DOHH2 (cell line): ENCODE measurements around the gene IQSEC1.
A peak's percentile ranks its signal among the peaks of the same experiment; 100 is the strongest.

ENCODE experiments used
- H3F3A ChIP-seq: fragments of 200-600 bp; sonication (generic), shearing (Covaris generic); 2 replicates; pipeline ENCODE4 v1.6.0; 2016; ENCODE audit warnings: antibody characterized with exemption, mild to moderate bottlenecking; ENCODE audit not compliant: control insufficient read depth, insufficient read depth
- H3K27ac ChIP-seq: fragments of 200-600 bp; sonication (generic); 2 replicates; pipeline ENCODE4 v1.5.1; 2014; ENCODE audit warnings: low read depth, mild to moderate bottlenecking, low read length, moderate library complexity
- H3K27me3 ChIP-seq: fragments of 200-600 bp; sonication (generic); 2 replicates; pipeline ENCODE4 v1.6.1; 2014; ENCODE audit warnings: mild to moderate bottlenecking, low read length, mixed read lengths; ENCODE audit not compliant: control insufficient read depth
- H3K36me3 ChIP-seq: fragments of 200-600 bp; sonication (generic); 2 replicates; pipeline ENCODE4 v1.6.1; 2014; ENCODE audit warnings: mild to moderate bottlenecking, low read length, moderate library complexity, mixed read lengths; ENCODE audit not compliant: control insufficient read depth
- H3K4me1 ChIP-seq: fragments of 200-600 bp; sonication (generic); 2 replicates; pipeline ENCODE4 v1.6.1; 2014; ENCODE audit warnings: mild to moderate bottlenecking, low read length, mixed read lengths; ENCODE audit not compliant: control insufficient read depth
- H3K4me2 ChIP-seq: fragments of 200-600 bp; sonication (generic); 2 replicates; pipeline ENCODE4 v1.6.0; 2014; ENCODE audit warnings: mild to moderate bottlenecking, low read length, moderate library complexity
- H3K4me3 ChIP-seq: fragments of 200-600 bp; sonication (generic); 2 replicates; pipeline ENCODE4 v1.5.1; 2014; ENCODE audit warnings: mild to moderate bottlenecking, low read length, mixed read lengths
- H3K79me2 ChIP-seq: fragments of 200-600 bp; sonication (generic); 2 replicates; pipeline ENCODE4 v1.6.1; 2014; ENCODE audit warnings: mild to moderate bottlenecking, low read length, mixed read lengths; ENCODE audit not compliant: control insufficient read depth
- H3K9me2 ChIP-seq: fragments of 200-600 bp; sonication (generic); replicated peaks from 2 replicates; pipeline ENCODE4 v1.6.1; 2014; ENCODE audit warnings: mild to moderate bottlenecking, low read length, mixed read lengths; ENCODE audit not compliant: control insufficient read depth
- H3K9me3 ChIP-seq: fragments of 200-600 bp; sonication (generic); 2 replicates; pipeline ENCODE4 v1.6.1; 2014; ENCODE audit warnings: antibody characterized with exemption, low read length, mixed read lengths; ENCODE audit not compliant: control insufficient read depth, insufficient read depth
- H4K20me1 ChIP-seq: fragments of 200-600 bp; sonication (generic); 2 replicates; pipeline ENCODE4 v1.6.0; 2014; ENCODE audit warnings: low read depth, mild to moderate bottlenecking, antibody characterized with exemption, low read length, moderate library complexity; ENCODE audit not compliant: control insufficient read depth, insufficient read depth
- EZH2phosphoT487 ChIP-seq: fragments of 200-600 bp; sonication (generic); IDR thresholded peaks from 2 replicates; pipeline ENCODE4 v1.6.1; 2017; ENCODE audit warnings: borderline replicate concordance, mild to moderate bottlenecking, antibody characterized with exemption, low read length, moderate library complexity, mixed read lengths
- TF ChIP-seq, protein P1 (sequence below): fragments of 200-600 bp; sonication (generic); IDR thresholded peaks from one replicate; pipeline ENCODE4 v1.5.1; 2014; ENCODE audit warnings: antibody characterized with exemption, mild to moderate bottlenecking, low read depth, low read length; ENCODE audit not compliant: poor library complexity, severe bottlenecking

IQSEC1 gene

DNA sequence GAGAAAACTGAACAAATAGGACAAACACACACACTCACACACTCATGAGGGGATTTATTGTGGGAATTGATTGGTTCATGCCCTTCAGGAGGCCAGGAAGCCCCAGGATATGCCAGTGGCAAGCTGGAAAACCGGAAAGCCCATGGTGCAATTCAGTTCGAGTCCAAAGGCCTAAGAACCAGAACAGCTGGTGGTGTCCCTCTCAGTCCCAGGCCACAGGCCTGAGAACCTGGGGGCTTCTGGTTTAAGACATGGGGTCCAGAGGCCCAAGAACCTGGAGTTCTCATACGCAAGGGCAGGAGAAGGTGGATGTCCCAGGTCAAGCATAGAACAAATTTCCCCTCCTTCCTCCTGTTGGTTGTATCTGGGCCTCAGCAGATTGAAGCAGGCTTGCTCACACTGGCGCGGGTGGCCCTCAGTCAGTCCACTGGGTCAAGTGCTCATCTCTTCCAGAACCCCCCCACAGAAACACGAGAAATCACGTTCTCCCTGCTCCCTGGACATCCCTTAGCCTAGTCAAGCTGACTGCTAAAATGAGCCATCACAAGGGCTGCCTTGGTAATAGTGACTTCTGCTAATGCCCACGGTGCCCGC is 181.7 kb downstream of the IQSEC1 start:
- H3K27ac ChIP-seq: no peak overlapping the region
- no peaks in the 10 kb centered on the region for H3K9me2 ChIP-seq
- no peak overlapping the region for H3K4me3 ChIP-seq
- H3F3A ChIP-seq: no peaks in the 10 kb centered on the region
- H3K4me2 ChIP-seq: peak overlapping the region; percentile 31; the same call in 1 of the 2 replicates
- TF ChIP-seq, protein P1, sequence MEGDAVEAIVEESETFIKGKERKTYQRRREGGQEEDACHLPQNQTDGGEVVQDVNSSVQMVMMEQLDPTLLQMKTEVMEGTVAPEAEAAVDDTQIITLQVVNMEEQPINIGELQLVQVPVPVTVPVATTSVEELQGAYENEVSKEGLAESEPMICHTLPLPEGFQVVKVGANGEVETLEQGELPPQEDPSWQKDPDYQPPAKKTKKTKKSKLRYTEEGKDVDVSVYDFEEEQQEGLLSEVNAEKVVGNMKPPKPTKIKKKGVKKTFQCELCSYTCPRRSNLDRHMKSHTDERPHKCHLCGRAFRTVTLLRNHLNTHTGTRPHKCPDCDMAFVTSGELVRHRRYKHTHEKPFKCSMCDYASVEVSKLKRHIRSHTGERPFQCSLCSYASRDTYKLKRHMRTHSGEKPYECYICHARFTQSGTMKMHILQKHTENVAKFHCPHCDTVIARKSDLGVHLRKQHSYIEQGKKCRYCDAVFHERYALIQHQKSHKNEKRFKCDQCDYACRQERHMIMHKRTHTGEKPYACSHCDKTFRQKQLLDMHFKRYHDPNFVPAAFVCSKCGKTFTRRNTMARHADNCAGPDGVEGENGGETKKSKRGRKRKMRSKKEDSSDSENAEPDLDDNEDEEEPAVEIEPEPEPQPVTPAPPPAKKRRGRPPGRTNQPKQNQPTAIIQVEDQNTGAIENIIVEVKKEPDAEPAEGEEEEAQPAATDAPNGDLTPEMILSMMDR: no peak
- TF ChIP-seq EZH2phosphoT487: no peak
- peaks cover 32% of the 10 kb centered on the region for H3K27me3 ChIP-seq
- no peaks in the 10 kb centered on the region for H3K79me2 ChIP-seq
- no peaks in the 10 kb centered on the region for H3K9me3 ChIP-seq
- H3K4me1 ChIP-seq: peaks cover 7% of the 10 kb centered on the region
- H3K36me3 ChIP-seq: no peaks in the 10 kb centered on the region
- H4K20me1 ChIP-seq: no peaks in the 10 kb centered on the region

DNA sequence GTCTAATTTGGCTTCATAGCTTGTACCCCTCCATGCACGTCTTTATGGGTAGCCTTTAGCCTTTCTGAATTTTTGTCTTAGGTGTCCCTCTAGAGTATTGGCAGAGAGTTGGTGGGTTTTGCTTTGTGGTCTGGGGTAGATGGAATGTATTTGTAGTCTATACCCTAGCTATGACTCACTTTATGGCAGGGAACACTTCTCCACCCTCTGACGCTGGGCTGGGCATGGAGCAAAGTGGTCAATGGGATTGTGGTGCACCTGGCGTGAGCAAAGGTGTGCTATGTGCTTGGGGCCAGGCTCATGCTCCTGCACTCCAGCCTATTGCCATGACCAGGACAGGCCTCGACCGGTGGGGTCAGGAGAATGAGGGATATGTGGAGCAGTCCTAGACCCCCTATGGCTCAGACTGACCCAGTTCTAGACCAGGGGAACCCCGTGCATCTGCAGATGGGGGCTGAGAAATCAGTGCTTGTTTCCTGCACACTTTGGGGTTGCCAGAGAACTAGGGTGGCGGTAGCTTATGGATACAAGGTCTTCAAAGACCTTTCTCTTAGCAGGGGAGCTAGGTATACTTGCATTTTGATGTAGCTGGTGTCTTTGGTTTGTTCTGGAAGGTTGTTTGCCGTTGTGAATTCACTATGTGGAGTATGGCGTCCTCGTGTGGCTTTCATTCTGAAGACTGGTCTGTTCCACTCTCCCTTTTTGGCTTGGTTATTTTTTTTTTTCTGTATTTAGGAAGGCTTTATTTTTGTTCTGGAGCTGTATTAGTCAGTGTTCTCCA is 182.4 kb downstream of the IQSEC1 start:
- Histone ChIP-seq H3F3A (no peaks in the 10 kb centered on the region), H3K27me3 (peaks cover 36% of the 10 kb centered on the region), H3K9me2 (no peaks in the 10 kb centered on the region), H3K4me2 (no peak overlapping the region), H3K36me3 (no peaks in the 10 kb centered on the region), H3K79me2 (no peaks in the 10 kb centered on the region), H4K20me1 (no peaks in the 10 kb centered on the region), H3K4me1 (peaks cover 14% of the 10 kb centered on the region), H3K27ac (no peak overlapping the region), H3K9me3 (no peaks in the 10 kb centered on the region), H3K4me3 (no peak overlapping the region)
- no peak for TF ChIP-seq EZH2phosphoT487
- TF ChIP-seq, protein P1: no peak

DNA sequence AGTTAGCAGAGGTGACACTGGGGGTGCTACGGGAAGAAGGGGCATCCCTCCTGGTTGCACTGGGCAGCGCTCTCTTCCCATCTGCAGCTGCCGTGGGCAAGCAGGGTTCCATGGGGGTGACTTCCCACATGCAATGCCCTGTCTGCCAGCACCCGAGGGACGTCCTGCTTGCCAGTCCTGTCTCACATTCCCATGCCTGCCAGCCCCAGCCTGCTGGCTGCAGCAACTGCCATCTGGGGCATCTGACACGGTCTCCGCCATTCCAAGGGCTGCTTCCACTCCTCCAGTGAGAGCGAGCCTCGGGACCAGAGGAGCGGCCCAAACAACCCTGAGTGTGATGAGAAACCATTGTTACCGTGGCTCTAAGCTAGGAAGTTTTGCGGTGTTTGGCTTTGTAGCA is 186.5 kb downstream of the IQSEC1 start:
- Histone ChIP-seq H3K27me3 (peaks cover 37% of the 10 kb centered on the region), H3K9me3 (peaks cover 4% of the 10 kb centered on the region; the same call in 1 of the 2 replicates), H3K4me3 (no peak overlapping the region), H3K36me3 (no peaks in the 10 kb centered on the region), H3F3A (no peaks in the 10 kb centered on the region), H3K79me2 (no peaks in the 10 kb centered on the region), H3K4me2 (no peak overlapping the region), H4K20me1 (no peaks in the 10 kb centered on the region), H3K27ac (no peak overlapping the region), H3K9me2 (no peaks in the 10 kb centered on the region), H3K4me1 (peaks cover 33% of the 10 kb centered on the region)
- TF ChIP-seq, protein P1: no peak
- TF ChIP-seq EZH2phosphoT487: no peak
